H9 (cell line): ENCODE measurements around the gene PAFAH1B1. TPM values are rescaled to one million over a fixed set of nuclear protein-coding genes. Genes with fewer than 3 reads are reported as not detected.

Source experiments
- DNase-seq: peaks from one replicate; pipeline ENCODE4 v3.0.0-alpha.2; 2017
- H2AFZ ChIP-seq: one replicate; pipeline ENCODE4 v1.6.1; 2013; ENCODE audit warnings: mild to moderate bottlenecking, low read length, control low read depth, moderate library complexity
- H2AK5ac ChIP-seq: 2 replicates; pipeline ENCODE4 v1.6.1; 2013; ENCODE audit warnings: low read length, control low read depth, mixed read lengths; ENCODE audit not compliant: insufficient read length
- H2BK120ac ChIP-seq: one replicate; pipeline ENCODE4 v1.6.1; 2013; ENCODE audit warnings: low read depth, mild to moderate bottlenecking, low read length, control low read depth, inconsistent platforms; ENCODE audit not compliant: poor library complexity, severe bottlenecking
- H2BK12ac ChIP-seq: 2 replicates; pipeline ENCODE4 v1.6.1; 2013; ENCODE audit warnings: low read length, control low read depth, mixed read lengths, low read depth; ENCODE audit not compliant: insufficient read length
- H2BK15ac ChIP-seq: 2 replicates; pipeline ENCODE4 v1.6.1; 2013; ENCODE audit warnings: low read depth, low read length, control low read depth
- H2BK20ac ChIP-seq: one replicate; pipeline ENCODE4 v1.6.1; 2013; ENCODE audit warnings: low read depth, mild to moderate bottlenecking, low read length, control low read depth, inconsistent platforms; ENCODE audit not compliant: poor library complexity, severe bottlenecking
- H2BK5ac ChIP-seq: 2 replicates; pipeline ENCODE4 v1.6.1; 2013; ENCODE audit warnings: low read length, control low read depth, mixed read lengths; ENCODE audit not compliant: insufficient read length
- H3K14ac ChIP-seq: 2 replicates; pipeline ENCODE4 v1.6.1; 2013; ENCODE audit warnings: low read length, control low read depth; ENCODE audit not compliant: insufficient read depth
- H3K18ac ChIP-seq: 2 replicates; pipeline ENCODE4 v1.6.1; 2013; ENCODE audit warnings: low read depth, mild to moderate bottlenecking, mixed read lengths, low read length, control low read depth; ENCODE audit not compliant: insufficient read length
- H3K23ac ChIP-seq: 2 replicates; pipeline ENCODE4 v1.6.1; 2013; ENCODE audit warnings: low read length, control low read depth, mixed read lengths, low read depth; ENCODE audit not compliant: insufficient read length
- H3K23me2 ChIP-seq: 2 replicates; pipeline ENCODE4 v1.6.1; 2013; ENCODE audit warnings: low read depth, mild to moderate bottlenecking, mixed read lengths, low read length, control low read depth; ENCODE audit not compliant: insufficient read length, poor library complexity, severe bottlenecking
- H3K27ac ChIP-seq: 2 replicates; pipeline ENCODE4 v1.5.1; 2013; ENCODE audit warnings: low read length, control low read depth, mixed read lengths, low read depth; ENCODE audit not compliant: insufficient read length
- H3K27me3 ChIP-seq: 2 replicates; pipeline ENCODE4 v1.6.1; 2013; ENCODE audit warnings: low read length, control low read depth, inconsistent platforms; ENCODE audit not compliant: insufficient read depth
- H3K4ac ChIP-seq: 2 replicates; pipeline ENCODE4 v1.6.1; 2013; ENCODE audit warnings: low read depth, mild to moderate bottlenecking, control low read depth, inconsistent platforms, low read length, moderate library complexity
- H3K4me1 ChIP-seq: 2 replicates; pipeline ENCODE4 v1.6.1; 2013; ENCODE audit warnings: low read length, control low read depth, inconsistent platforms; ENCODE audit not compliant: insufficient read depth
- H3K4me2 ChIP-seq: 2 replicates; pipeline ENCODE4 v1.6.1; 2013; ENCODE audit warnings: low read length, control low read depth, mixed read lengths; ENCODE audit not compliant: insufficient read length, insufficient read depth
- H3K56ac ChIP-seq: 2 replicates; pipeline ENCODE4 v1.6.1; 2013; ENCODE audit warnings: low read depth, mild to moderate bottlenecking, mixed read lengths, low read length, control low read depth; ENCODE audit not compliant: insufficient read length
- H3K79me1 ChIP-seq: 2 replicates; pipeline ENCODE4 v1.6.1; 2013; ENCODE audit warnings: low read depth, mild to moderate bottlenecking, moderate library complexity, low read length, control low read depth, inconsistent platforms; ENCODE audit not compliant: insufficient read depth, poor library complexity, severe bottlenecking
- H3K79me2 ChIP-seq: 2 replicates; pipeline ENCODE4 v1.6.1; 2013; ENCODE audit warnings: low read length, control low read depth, inconsistent platforms; ENCODE audit not compliant: insufficient read depth
- H3K9ac ChIP-seq: 2 replicates; pipeline ENCODE4 v1.6.1; 2013; ENCODE audit warnings: low read length, control low read depth, mixed read lengths; ENCODE audit not compliant: insufficient read length; ENCODE audit errors: extremely low read depth
- H3K9me3 ChIP-seq: one replicate; pipeline ENCODE4 v1.6.1; 2013; ENCODE audit warnings: low read depth, low read length, inconsistent platforms; ENCODE audit not compliant: control insufficient read depth
- H3T11ph ChIP-seq: one replicate; pipeline ENCODE4 v1.6.1; 2013; ENCODE audit warnings: mild to moderate bottlenecking, low read length, control low read depth, inconsistent platforms
- H4K20me1 ChIP-seq: one replicate; pipeline ENCODE4 v1.6.1; 2013; ENCODE audit not compliant: control insufficient read depth, insufficient read length, insufficient read depth
- H4K5ac ChIP-seq: 2 replicates; pipeline ENCODE4 v1.6.1; 2013; ENCODE audit warnings: low read depth, mild to moderate bottlenecking, mixed read lengths, low read length, control low read depth; ENCODE audit not compliant: insufficient read length
- H4K8ac ChIP-seq: replicated peaks from 2 replicates; pipeline ENCODE4 v1.6.1; 2013; ENCODE audit warnings: low read length, control low read depth, mixed read lengths, low read depth; ENCODE audit not compliant: insufficient read length
- H4K91ac ChIP-seq: 2 replicates; pipeline ENCODE4 v1.6.1; 2013; ENCODE audit warnings: low read depth, mild to moderate bottlenecking, moderate library complexity, mixed read lengths, low read length, control low read depth; ENCODE audit not compliant: insufficient read length
- H3K27ac Mint-ChIP-seq, 3 experiments: 2 replicates in 2 of 3; 3 replicates in 1 of 3; pipeline ENCODE4 v1.8.0; 2020 to 2021; ENCODE audit warnings: mixed read lengths in 3 of 3, mild to moderate bottlenecking in 1 of 3, moderate library complexity in 1 of 3
- H3K27me3 Mint-ChIP-seq: 2 replicates; pipeline ENCODE4 v1.8.0; 2021; ENCODE audit warnings: low read depth, mild to moderate bottlenecking, moderate library complexity, mixed read lengths
- H3K36me3 Mint-ChIP-seq, 3 experiments: 2 replicates in 2 of 3; 3 replicates in 1 of 3; pipeline ENCODE4 v1.8.0; 2020 to 2021; ENCODE audit warnings: low read depth in 3 of 3, mixed read lengths in 3 of 3; ENCODE audit not compliant: insufficient read depth in 1 of 3
- H3K4me1 Mint-ChIP-seq, 2 experiments: 2 replicates each; pipeline ENCODE4 v1.8.0; 2020; ENCODE audit warnings: mixed read lengths in 2 of 2
- H3K4me3 Mint-ChIP-seq, 2 experiments: 2 replicates in 1 of 2; 3 replicates in 1 of 2; pipeline ENCODE4 v1.8.0; 2020 to 2021; ENCODE audit warnings: mild to moderate bottlenecking in 2 of 2, mixed read lengths in 2 of 2, moderate library complexity in 1 of 2
- H3K9me3 Mint-ChIP-seq, 2 experiments: 2 replicates in 1 of 2; 3 replicates in 1 of 2; pipeline ENCODE4 v1.8.0; 2020; ENCODE audit warnings: mild to moderate bottlenecking in 2 of 2, mixed read lengths in 2 of 2, moderate library complexity in 1 of 2
- WGBS: extraction: QIAGEN DNeasy Blood & Tissue Kit; methylation state at CpG from one replicate; pipeline ENCODE4 v1.1.7; 2013; ENCODE audit warnings: missing lambda C conversion rate, low lambda C conversion rate, mixed read lengths; ENCODE audit not compliant: insufficient read length; ENCODE audit errors: extremely low coverage; 5-methylcytosine and 5-hydroxymethylcytosine counted together
- total RNA-seq: library from RNA; stranded (reverse); gene quantifications from 2 replicates; pipeline ENCODE4 v1.2.1, GENCODE V29; 2021
- TF ChIP-seq, protein P1 (sequence below): fragments of 200-600 bp; sonication (generic); conservative IDR thresholded peaks from 3 replicates; pipeline ENCODE4 v1.8.0; 2021; ENCODE audit warnings: antibody characterized with exemption, mild to moderate bottlenecking

PAFAH1B1 gene
- total RNA-seq, 1 experiment from 2014 or later, result 134 TPM

DNA sequence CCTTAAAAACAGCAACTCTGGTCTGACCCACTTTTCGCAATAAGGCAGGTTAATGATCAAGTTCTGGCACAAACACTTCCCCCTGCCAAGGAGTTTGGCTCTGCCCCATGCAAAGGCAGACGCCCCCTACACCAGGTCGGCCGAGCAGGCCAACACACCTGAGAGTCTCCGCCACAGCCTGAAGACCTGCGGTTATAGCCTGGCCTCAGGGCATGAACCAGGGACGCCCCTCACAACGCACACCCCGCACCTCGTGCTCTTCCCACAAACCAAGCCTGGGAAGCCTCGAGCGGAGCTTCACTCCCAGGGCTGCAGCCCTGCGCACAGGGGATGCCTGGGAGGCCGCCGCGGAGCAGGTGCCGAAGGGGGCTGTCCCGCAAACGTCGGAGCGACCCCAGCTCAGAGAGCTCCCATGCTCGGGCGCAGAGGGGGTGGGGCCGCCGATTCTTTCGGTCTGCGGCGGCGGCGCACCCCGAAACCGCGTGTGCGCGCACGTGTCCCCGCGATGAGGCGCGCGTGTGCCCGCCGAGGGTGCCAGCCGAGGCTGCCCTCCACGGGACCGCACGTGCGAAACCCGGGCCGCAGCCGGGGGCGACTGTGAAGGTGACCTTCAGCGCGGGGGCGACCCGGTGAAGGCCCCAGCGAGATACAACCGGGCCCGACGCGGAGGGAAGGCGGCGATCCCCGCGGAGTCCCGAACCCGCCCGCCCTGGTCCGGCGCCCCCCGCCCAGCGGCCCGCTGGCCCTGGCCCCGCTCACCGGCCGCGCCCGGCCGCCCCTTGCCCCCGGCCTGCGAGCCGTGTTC, 117.6 kb downstream of the PAFAH1B1 start:
- peaks cover 0 to 2% (median 0%) of the 10 kb centered on the region in 3 experiments; a peak in 1 of 7 replicates for H3K36me3 Mint-ChIP-seq
- Histone ChIP-seq H3K4ac (no peak overlapping the region), H3K23me2 (peaks cover 13% of the 10 kb centered on the region), H3T11ph (no peak overlapping the region), H4K91ac (no peak overlapping the region), H3K4me2 (peak overlapping the region; percentile 43), H2BK5ac (no peak overlapping the region), H2BK12ac (no peak overlapping the region), H2BK15ac (no peak overlapping the region; the same call in 1 of the 2 replicates), H3K79me2 (peaks cover 17% of the 10 kb centered on the region; the same call in 1 of the 2 replicates), H3K9ac (peak overlapping the region; percentile 28), H3K9me3 (no peaks in the 10 kb centered on the region), H3K4me1 (peaks cover 4% of the 10 kb centered on the region; the same call in 1 of the 2 replicates), H3K18ac (no peak overlapping the region), H4K20me1 (no peaks in the 10 kb centered on the region), H3K27me3 (no peaks in the 10 kb centered on the region; the same call in 1 of the 2 replicates), H3K23ac (no peak overlapping the region), H3K56ac (no peak overlapping the region), H2BK20ac (no peak overlapping the region), H2BK120ac (no peak overlapping the region), H3K14ac (peak overlapping the region; percentile 77), H4K8ac (no peak overlapping the region), H4K5ac (no peak overlapping the region), H3K27ac (no peak overlapping the region), H2AFZ (no peak overlapping the region), H2AK5ac (no peak overlapping the region), H3K79me1 (no peaks in the 10 kb centered on the region)
- H3K4me3 Mint-ChIP-seq, result peak overlapping the region; percentile 79 to 80
- H3K27ac Mint-ChIP-seq, result no peak overlapping the region
- DNase-seq, result no peak
- WGBS, result no CpG with 5 or more reads among the region's 82 CpGs
- H3K9me3 Mint-ChIP-seq, result no peaks in the 10 kb centered on the region; a peak in 1 of 5 replicates
- peaks cover 35 to 47% of the 10 kb centered on the region in 2 experiments for H3K4me1 Mint-ChIP-seq
- peaks cover 16% of the 10 kb centered on the region for H3K27me3 Mint-ChIP-seq
- TF ChIP-seq, protein P1, sequence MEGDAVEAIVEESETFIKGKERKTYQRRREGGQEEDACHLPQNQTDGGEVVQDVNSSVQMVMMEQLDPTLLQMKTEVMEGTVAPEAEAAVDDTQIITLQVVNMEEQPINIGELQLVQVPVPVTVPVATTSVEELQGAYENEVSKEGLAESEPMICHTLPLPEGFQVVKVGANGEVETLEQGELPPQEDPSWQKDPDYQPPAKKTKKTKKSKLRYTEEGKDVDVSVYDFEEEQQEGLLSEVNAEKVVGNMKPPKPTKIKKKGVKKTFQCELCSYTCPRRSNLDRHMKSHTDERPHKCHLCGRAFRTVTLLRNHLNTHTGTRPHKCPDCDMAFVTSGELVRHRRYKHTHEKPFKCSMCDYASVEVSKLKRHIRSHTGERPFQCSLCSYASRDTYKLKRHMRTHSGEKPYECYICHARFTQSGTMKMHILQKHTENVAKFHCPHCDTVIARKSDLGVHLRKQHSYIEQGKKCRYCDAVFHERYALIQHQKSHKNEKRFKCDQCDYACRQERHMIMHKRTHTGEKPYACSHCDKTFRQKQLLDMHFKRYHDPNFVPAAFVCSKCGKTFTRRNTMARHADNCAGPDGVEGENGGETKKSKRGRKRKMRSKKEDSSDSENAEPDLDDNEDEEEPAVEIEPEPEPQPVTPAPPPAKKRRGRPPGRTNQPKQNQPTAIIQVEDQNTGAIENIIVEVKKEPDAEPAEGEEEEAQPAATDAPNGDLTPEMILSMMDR, result no peak
